GM12875 (cell line): ENCODE results near the gene ELOVL6.

Source experiments
- H3K4me3 ChIP-seq: one replicate; pipeline ENCODE4 v1.5.1; 2011; ENCODE audit warnings: low read depth, low read length, control low read depth
- TF ChIP-seq, protein P1 (sequence below): IDR thresholded peaks from 2 replicates; pipeline ENCODE4 v1.5.1; 2011; ENCODE audit warnings: low read depth, mild to moderate bottlenecking, control low read depth, inconsistent platforms, low read length, moderate library complexity, borderline replicate concordance; ENCODE audit not compliant: insufficient read depth

The ELOVL6 gene

GRCh38 chr4:110075891-110076290, 122.5 kb downstream of the ELOVL6 start:
- TF ChIP-seq, protein P1, sequence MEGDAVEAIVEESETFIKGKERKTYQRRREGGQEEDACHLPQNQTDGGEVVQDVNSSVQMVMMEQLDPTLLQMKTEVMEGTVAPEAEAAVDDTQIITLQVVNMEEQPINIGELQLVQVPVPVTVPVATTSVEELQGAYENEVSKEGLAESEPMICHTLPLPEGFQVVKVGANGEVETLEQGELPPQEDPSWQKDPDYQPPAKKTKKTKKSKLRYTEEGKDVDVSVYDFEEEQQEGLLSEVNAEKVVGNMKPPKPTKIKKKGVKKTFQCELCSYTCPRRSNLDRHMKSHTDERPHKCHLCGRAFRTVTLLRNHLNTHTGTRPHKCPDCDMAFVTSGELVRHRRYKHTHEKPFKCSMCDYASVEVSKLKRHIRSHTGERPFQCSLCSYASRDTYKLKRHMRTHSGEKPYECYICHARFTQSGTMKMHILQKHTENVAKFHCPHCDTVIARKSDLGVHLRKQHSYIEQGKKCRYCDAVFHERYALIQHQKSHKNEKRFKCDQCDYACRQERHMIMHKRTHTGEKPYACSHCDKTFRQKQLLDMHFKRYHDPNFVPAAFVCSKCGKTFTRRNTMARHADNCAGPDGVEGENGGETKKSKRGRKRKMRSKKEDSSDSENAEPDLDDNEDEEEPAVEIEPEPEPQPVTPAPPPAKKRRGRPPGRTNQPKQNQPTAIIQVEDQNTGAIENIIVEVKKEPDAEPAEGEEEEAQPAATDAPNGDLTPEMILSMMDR = no peak
- H3K4me3 ChIP-seq = no peak overlapping the region

DNA sequence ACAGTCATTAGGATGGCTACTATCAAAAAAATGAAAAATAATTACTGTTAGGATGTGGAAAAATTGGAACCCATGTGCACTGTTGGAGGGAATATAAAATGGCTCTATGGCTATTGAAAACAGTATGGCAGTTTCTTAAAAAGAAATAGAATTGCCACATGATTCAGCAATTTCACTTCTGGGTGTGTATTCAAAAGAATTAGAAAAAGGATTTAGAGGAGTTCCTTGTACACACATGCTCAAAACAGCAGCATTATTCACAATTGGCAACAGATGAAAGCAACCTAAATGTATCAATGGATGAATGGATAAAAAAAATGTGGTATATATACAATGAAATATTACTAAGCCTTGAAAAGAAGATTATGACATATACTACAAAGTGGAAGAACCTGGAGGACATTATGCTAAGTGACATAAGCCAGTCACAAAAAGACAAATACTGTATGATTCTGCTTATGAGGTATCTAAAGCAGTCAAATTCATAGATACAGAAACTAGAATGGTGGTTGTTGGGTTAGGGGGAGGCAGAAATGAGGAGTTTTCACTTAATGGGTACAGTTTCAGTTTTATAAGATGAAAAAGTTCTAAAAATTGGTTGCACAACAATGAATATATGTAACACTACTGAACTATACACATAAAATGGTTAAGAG, 123.2 kb downstream of the ELOVL6 start:
- TF ChIP-seq, protein P1 = no peak
- no peak overlapping the region for H3K4me3 ChIP-seq

GRCh38 chr4:110074570-110074969, 123.8 kb downstream of the ELOVL6 start:
- TF ChIP-seq, protein P1 = no peak
- H3K4me3 ChIP-seq = no peak overlapping the region

DNA sequence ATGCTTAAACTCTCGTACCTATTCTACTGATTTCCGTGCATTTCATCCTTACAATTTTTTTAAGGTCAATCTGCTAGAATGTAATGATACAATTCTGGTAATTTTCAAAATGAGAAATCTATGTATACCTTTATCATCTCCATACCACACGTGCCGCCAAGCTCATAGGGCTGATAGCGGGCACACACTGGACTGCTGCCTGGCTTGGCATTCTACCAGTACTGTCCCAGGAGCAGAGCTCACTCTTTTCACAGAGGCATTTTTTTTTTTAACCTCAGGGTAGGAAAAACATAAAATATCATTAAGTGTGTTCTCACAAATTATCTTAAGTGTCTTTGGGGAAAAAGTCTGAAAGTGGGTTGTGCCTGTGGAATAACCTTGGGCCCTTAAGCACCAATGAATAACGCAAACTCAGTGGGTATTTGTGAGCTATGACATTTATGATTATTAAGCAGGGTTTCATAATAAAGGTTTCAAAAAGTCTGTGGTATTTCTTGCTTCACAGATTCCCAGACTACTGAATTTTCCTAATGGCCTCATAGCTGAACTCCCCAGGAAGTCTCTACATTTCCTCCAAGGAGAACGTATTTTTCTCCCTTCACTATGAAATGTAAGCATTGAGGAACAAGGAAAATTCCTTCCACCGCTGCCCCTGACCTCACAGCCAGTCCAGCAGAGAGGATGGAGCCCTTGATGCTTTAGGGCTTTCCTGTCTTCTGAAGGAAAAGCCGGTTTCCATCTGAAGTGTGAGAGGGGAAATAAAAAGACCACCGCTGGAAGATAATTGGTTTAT, 125.2 kb downstream of the ELOVL6 start:
- no peak overlapping the region for H3K4me3 ChIP-seq
- TF ChIP-seq, protein P1 = no peak

- no peak overlapping the region for H3K4me3 ChIP-seq
- TF ChIP-seq, protein P1 = no peak
These were observed 126.9 kb downstream of the ELOVL6 start for GRCh38 chr4:110071466-110071865.

GRCh38 chr4:110068248-110068647, 130.2 kb downstream of the ELOVL6 start:
- no peak overlapping the region for H3K4me3 ChIP-seq
- TF ChIP-seq, protein P1 = no peak

DNA sequence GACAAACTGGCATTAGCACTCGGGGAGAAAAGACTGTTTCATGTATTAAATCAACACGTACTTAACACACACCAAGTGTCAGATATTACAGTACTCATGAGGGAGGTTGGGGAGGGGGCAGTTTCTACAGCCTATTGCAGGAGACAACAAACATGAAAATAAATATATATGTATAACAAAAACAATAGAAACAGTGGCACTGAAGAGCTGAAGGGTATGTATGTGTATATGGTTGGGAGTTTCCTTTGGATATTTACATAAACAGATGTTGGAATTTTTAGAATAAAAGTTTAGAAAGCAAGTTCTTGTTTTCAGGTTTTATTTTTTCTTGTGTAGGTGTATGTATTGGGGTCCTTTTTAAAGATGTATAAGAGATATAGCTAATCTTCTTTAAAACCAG, 133.5 kb downstream of the ELOVL6 start:
- H3K4me3 ChIP-seq = no peak overlapping the region
- TF ChIP-seq, protein P1 = no peak
